Fibroblast of skin of right quadriceps (primary cell): ENCODE measurements around the gene CAB39L.

Experiments used
- DNase-seq: peaks from one replicate; pipeline ENCODE4 v3.0.0-alpha.2; 2013

Gene CAB39L

DNA sequence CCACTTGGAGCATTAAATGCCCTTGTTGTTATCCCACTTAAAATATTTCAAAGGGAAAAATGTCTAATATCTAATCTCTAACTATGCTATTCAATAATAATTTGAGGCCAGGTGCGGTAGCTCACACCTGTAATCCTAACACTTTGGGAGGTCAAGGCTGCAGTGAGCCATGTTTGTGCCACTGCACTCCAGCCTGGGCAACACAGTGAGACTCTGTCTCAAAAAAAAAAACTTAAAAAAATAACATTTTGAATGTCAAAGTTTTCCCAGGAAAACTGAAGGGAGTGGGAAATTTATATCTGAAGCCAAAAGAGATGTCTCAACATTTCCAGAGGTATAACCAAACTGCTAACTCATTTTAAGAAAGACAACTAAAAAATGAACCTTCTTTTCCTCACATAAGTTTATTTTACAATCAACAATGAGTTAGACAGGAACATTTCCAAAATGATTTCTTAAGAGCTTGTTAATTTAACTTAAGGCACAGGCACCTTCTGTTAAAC lies 47.9 kb downstream of the CAB39L start:
- DNase-seq, result no peak

DNA sequence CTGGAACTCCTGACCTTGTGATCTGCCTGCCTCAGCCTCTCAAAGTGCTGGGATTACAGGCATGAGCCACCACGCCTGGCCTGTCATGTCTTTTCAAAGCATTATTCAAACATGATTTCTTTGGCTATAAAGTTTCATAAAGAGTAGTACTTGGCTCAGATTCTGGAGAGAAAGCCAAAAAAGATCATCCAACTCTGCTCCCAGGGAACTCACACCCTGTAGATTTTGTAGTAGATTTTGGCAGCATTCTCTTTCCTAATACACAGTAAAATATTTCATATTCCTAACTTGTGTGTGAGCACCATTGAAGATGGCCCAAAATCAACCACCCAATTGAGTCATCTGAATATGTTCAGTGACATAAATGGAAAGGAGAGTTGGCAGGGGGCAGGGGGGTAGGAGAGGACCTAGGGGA lies 48.4 kb downstream of the CAB39L start:
- peak; percentile 47 for DNase-seq

DNA sequence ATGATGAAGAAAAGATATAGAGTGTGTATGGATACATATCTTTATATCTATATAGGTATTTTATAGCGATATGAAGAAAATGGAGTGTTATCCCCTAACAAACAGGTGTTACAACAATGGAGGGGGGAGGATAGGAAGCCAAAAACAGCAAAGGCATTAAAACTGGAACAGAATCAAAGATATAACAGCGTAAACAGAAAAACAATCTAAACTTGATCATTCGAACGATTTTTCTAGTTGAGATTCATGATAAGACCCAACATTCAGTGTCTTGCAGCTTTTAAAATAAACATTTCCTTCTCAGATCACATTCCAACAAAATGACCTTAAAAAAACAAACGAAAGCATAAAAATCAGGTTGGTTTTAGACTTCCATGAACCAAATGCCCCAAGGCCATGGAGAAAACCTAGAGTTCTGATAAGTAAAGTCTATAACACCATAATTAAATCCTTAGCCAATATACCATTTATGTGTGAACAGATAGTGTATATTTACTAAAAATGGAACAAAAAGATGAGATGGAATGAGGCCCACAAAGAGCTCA lies 55.7 kb downstream of the CAB39L start:
- no peak for DNase-seq

DNA sequence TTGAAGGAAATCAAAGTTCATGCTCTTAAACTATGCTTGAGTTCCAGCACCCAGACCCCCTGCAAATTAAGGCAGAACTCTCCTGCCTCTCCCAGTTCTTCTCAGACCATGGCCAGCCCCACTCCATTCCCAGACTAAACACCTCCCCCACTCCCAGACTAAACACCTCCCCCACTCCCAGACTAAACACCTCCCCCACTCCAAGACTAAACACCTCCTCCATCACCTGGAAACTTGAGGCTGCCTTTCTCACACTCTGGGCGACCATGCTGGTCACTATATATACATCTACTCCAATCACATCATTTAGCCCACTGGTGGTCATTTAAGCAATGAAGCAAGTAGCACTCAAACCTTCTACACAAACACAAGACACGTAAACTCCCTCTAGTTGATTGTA lies 57.2 kb downstream of the CAB39L start:
- no peak for DNase-seq

DNA sequence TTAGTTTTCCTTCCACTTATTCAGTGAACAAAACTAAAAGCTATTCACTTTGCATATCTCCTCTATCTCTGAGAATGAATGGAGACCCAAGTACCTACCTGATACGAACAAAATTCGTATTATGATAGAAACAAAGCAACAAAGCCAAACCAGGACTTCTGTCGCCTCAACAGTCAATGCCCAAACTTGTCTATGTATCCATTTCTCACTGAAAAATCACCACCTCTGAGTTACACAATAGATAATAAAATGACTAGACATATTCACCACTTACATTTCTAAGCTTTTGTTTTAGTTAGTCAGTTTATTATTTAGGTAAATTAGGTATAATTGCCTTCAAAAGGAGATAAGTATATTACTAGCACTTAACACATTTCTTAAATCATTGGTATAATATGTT lies 67.7 kb downstream of the CAB39L start:
- no peak for DNase-seq

DNA sequence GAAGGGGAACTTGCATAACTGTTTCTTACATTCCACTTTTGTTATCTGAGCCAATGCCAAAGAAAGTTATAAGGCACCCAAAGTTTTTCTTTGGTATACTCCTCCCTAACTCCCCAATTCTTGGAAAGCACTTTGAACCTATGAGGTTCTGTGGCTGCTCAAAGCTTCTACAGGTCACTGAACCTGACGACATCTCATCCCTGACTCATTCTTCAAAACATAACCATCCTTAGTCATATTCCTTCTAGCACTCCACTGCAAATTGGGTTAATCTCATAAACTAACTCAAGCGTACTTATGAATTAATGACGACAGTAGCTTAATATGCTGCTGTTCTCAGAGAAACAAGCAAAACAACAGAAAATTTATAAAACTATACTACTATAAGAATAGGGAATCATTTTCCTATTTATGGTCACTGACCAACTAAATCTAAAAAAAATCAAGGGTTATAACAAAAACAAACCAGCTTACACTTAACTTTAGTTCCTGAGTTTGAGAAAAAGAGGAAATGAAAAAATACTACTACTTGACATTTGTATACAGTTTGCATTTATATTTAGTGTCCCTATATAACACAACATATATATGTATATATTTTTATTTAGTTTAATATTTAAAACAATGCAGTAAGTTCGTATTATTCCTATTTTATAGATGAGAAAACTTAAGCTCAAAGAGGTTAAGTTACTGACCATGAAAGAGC lies 69.1 kb downstream of the CAB39L start:
- DNase-seq, result peak; percentile 54

DNA sequence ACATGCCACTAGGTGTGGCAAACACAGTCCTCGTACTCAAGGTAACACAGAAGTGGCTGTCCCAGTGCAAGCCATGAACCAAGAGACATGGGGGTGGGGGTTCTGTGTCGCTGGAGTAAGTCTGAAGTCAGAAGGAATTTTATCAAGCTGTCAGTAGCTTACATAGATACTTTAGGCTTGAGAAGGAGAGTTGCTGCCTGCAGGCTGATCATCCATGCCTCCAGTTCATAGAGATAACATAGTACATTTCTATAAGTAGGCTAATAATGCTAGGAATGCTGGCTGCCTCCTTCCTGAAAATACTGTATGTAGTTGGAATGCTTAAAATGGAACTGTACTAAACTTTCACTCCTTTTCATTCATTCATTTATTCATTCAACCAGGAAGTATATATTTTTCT lies 70.1 kb downstream of the CAB39L start:
- peak; percentile 49 for DNase-seq

DNA sequence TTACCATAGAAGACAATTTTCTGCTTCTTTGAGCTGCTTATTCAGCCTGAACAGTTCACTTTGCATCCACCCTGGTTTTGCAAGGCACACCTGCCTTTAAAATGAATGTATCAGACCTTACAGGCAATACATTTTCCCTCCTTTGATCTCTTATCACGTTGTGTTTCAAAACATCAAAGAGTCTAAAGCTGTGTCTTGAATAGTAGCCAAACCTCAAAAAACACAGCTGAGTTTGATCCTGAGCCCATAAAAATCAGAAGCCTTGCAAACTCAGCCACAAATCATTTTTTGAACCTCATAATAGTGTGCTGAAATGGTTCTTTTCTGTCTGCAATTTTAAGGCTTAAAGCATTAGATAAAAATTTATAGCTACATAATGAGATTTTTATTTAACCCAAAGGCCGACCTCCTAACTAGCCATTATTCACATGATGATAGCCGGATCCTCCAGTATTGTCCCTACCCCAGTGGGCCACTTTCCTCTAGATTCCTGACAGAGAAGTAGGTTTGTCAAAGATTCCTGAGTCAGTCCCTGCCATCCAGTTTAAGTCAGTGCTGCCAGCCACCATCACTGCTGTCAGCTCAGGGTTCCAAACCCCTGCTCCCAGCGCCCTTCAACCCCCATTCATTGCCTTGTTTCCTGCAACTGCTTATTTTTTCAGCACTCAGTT lies 71.8 kb downstream of the CAB39L start:
- peak; percentile 31 for DNase-seq

DNA sequence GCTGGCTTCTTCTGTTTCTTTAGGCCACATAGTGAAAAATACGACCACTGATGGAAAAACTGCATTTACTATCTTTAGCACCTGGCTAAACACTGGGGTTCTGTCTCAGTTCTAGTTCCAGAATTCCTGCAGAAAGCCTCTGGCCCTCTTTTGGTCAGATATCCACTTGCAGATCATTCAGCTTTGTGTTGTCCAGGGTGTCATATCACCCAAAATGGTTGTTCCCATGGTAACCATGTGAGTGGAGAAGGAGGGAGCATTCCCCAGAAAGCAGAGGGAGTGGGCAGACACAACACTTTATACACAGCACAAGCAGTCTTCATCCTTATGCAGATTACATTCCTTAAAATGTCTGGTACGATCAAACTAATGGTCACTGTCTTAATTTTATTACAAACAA lies 73.5 kb downstream of the CAB39L start:
- no peak for DNase-seq

DNA sequence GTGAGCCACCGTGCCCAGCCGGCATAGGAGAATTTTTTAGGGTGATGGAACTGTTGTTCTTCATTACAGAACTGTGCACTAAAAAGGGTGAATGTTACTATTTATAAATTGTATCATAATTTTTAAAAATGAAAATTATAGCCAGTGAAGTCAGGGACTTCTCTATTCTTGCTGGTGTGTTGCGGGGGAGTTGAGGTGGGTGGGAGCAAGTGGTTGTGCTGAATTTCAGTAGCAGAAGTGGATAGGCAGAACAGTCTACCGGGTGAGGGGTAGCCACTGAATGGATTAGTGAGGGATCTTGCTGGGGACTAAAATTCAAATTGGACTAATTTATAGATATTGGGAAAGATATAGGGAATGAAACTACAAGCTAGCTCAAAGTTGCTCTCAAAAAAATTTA lies 74.0 kb downstream of the CAB39L start:
- DNase-seq, result no peak

DNA sequence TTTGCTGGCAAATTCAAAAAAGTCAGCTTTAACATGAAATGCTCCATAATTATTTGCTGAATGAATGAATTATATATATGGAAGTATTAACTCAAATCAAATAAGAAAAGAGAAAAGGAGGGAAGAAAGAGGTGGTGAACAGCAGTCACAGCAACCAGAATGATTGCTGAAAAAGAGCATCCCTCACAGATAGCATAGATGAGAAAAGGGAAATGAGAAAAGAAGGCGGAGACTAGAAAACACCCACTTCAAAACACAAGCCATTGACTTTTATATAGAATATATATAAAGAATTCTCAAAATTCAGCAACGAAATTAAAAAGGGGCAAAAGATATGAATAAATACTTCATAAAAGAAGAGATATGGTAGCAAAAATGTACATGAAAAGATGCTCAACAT lies 75.2 kb downstream of the CAB39L start:
- no peak for DNase-seq

DNA sequence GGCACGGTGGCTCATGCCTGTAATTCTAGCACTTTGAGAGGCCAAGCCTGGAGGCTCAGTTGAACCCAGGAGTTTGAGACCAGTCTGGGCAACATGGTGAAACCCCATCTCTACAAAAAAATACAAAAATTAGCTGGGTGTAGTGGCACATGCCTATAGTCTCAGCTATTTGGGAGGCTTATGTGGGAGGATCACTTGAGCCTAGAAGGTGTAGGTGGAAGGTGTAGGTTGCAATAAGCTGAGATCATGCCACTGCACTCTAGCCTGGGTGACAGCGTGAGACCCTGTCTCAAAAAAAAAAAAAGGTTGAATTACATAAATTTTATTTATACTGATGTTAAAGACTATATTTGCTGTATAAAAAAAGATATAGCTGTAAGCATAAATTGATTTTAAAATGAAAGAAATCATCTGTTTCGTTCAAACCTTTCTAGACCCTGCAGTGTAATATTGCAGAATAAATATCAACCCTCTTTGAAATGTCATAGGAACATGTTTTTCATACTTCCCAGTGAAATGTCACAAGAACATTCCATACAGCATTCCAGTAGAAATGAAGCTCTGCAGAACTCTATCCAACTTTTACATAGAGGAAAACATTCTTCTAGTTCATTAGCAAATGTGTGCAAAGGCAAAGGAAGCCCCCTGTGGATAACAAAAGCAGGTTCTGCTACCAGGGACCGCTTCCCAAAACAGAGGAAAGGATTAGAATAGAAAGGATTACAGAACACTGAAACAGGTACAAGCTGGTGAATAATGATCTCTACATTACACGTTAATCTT lies 76.0 kb downstream of the CAB39L start:
- DNase-seq, result peak; percentile 39

DNA sequence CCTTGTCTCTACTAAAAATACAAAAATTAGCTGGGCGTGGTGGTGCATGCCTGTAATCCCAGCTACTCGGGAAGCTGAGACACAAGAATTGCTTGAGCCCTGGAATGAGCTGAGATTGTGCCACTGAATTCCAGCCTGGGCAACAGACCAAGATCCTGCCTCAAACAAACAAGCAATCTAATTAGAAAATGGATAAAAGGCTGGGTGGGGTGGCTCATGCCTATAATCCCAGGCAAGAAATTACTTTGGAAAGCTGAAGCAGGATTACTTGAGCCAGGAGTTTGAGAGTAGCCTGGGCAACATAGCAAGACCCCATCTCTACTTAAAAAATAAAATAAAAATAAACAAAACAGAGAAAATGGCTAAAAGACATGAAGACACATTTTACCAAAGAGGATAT lies 77.0 kb downstream of the CAB39L start:
- DNase-seq, result peak; percentile 34

DNA sequence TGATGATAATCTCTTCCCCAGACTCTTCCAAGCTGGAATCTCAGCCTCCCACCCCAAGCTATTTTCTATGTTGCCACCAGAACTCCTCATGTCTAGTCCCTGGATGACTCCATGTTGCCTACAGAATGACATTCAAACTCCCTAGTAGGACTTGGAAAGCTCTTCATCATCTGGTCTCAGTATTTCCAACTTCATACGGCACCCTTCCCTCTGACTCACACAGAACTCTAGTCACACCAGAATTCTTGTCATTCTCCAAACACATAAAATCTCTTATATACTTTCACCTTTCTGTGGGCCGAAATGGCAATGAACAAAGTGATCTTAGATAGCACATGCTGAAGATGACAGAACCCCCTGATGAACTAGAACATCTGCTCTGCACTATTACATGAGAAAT lies 86.2 kb downstream of the CAB39L start:
- DNase-seq, result peak; percentile 69

DNA sequence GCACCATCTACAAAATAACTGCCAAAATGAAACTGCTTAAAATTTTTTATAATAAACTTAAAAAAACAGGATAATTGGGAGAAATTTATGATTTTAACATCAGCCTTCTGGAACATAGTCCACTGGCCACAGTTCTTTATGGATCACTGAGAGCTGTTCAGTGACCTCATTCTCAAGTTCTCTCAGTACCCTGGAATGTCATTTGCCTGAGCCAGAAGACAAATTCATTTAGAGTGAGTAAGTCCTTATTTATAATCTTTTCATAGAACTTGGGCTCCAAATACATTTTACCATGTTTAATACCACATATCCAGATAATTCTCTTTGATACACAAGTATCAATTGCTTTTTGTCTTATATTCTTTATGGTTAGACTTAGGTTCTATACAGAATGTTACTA lies 87.6 kb downstream of the CAB39L start:
- peak; percentile 91 for DNase-seq

DNA sequence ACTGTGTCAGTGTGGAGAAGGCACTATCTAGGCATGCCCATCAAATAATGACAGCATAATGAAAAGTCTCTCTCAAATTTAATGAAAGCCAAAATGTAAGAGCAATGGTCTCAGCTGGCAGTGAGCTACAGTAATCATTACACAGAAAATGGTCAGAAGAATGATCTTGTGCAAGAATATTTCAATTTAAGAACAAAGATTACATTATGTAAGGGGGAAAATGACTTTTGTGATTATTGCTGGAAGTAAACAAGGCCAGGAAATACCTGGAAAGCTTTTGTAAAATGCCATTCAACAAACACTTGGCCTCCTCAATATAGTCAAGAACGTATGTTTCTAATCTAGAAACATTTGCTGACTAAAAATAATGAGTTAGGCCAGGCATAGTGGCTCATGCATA lies 89.1 kb downstream of the CAB39L start:
- DNase-seq, result no peak

DNA sequence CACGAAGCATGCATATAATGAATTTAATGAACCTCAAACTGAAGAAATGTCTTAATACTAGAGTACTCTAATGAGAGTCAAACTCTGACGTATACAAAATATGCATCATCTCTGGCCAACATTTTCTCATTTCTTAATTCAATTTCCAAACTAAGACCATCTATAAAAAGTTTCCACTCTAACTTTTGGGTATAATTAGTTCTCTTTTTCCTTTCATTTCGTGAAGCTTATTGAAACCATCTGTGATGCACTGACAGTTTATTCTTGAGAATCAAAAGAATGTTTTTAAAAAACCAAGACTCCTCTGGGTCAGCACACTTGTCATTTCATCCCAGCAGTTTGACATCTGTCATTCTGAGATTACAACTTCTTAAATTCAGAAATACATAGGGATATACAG lies 90.0 kb downstream of the CAB39L start:
- DNase-seq, result peak; percentile 21

DNA sequence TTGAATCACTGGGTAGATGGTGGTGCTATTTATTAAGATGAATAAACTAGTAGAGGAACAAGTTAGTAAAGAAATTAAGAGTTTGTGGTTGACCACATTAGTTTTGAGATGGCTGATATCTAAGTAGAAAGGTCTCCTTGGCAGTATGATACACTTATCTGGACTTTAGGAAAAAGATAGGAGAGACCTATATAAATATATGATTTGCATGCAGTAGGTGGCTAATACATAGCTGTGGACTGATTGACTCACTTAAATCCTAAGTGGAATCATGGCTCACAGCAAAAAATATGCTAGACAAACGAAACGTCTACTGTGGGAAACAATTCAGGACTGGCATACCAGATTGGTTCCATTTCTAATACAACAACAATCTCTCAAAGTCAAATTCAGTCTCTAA lies 92.0 kb downstream of the CAB39L start:
- no peak for DNase-seq

DNA sequence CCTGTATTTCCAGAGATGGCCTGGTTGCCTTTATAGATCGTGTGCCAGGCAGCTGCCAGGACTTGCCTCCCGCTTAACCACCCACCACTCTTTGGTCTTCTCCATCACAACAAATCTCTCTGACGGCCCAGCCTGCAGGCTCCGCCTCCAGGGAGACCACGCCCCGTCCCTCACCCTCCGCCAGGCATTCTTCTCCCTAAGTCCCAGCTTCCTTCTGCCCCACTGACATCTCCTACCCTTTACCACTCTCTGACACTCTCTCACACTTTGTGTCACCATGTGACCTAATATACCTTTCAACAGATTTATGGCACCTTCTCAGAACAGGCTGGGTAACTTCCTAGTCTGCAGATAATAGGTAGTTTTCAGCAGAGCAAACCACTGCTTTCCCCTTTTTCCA lies 95.1 kb downstream of the CAB39L start:
- DNase-seq, result no peak

DNA sequence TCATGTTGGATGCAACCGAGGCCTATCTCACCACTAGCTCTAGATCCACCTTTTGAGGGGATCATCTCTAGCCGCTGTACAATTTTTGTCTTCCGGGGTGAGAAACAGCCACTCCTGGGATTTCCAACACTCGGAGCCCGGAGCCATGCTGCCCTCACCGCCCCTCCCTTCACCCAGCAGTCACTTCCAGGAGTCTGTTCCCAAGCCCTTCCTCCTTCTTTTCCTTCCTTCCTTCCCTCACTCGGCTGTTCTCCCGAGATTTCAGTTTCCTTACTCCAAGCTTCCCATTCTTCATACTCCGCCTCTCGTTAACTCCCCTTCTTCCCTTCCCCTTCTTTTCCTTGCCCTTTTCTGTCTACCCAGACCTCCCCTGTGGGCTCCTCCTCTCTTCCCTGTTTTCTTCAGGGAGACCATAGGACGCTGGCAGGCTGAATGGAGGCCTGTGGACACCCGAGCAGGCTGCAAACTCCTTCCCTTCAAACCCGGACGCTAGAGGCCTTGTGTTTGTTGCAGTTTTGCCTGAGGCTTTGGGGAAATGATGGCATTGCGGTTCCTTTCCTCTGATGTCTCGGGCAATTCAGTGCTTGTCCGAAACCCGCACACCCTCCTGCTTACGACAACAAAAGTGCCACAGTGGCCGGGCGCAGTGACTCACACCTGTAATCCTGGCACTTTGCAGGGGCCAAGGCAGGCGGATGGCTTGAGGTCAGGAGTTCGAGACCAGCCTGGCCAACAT lies 96.0 kb downstream of the CAB39L start:
- no peak for DNase-seq

DNA sequence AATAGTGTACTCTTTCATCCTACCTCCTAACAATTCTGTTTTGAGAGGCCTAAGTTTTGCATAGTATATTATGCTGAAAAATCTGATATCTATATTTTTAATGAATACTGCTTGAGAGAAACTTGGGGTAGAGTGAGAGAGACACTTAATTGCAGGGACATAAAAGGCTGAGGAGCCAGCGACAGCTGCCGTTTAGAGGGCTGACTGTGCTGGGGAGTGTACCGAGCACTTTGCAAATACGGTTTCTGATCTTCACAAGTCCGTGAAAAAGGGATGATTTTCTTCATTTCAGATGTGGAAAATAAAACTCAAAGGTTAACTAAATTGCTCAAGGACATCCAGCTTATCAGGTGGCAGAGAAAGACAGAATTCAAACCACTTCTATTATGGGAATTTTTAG lies 97.4 kb downstream of the CAB39L start:
- DNase-seq, result no peak

DNA sequence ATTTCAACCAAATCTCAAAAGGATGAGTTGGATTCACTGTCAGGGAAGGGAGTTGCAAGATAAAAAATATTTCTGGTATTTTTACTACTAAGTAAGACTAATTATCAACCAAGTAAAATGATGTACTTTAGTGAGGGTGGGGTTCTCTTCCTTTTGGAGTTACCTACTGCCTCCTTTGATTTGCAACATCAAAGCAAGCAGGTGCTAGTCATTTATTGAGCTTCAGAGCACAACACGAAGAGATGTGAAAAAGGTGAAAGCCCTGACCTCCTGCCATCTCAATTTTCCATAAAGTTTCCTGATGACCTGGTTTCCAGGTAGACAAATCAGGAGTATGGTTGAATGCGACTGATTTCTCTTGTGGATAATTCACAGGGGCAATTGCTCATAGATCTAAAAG lies 100.1 kb downstream of the CAB39L start:
- DNase-seq, result no peak

DNA sequence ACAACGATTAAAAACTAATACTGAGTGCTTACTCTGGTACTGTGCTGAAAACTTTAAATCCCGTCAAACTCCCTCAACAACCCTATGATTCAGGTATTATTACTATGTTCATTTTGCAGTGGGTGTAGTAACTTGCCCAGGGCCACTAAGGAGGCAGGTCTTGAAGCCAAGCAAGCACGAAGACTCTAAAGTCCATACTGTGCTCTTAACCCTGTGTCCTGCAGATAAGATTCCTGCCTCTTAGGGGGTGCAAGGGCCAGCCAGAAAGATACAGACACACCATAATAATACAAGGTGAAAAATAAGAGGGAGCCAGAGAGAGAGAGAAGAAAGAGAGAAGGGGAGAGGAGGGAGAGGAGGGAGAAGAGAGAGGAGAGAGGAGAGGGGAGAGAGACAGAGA lies 100.6 kb downstream of the CAB39L start:
- no peak for DNase-seq
